Activated CD8-positive, alpha-beta T cell treated with anti-CD3 and anti-CD28 coated beads for 36 hours (primary cell): Measurements from ENCODE around the gene FAM200C. TPM values are rescaled to one million over a fixed set of nuclear protein-coding genes. Genes with fewer than 3 reads are reported as not detected.

ENCODE experiments used
- ATAC-seq: fragments of 200-7000 bp; cut with Tn5 transposase; one replicate; pipeline ENCODE4 v1.10.0; 2021; ENCODE audit warnings: mild to moderate bottlenecking, moderate library complexity
- CTCF ChIA-PET: fragments of 350-600 bp; sonication (Branson Sonifier 250); formaldehyde crosslinking; loops from one replicate; lab custom pipeline; 2021; ENCODE audit warnings: antibody characterized with exemption; lab: Charles Lee
- POLR2A ChIA-PET: fragments of 350-600 bp; sonication (Branson Sonifier 250); formaldehyde crosslinking; loops from one replicate; lab custom pipeline; 2021; ENCODE audit warnings: antibody characterized with exemption; lab: Charles Lee
- DNase-seq: peaks from one replicate; pipeline ENCODE4 v3.0.0-alpha.2; 2020
- H3K27ac Mint-ChIP-seq: one replicate; pipeline ENCODE4 v1.8.0; 2021; ENCODE audit warnings: mild to moderate bottlenecking, mixed read lengths
- H3K27me3 Mint-ChIP-seq: one replicate; pipeline ENCODE4 v1.8.0; 2021; ENCODE audit warnings: mixed read lengths
- H3K36me3 Mint-ChIP-seq: one replicate; pipeline ENCODE4 v1.8.0; 2021; ENCODE audit warnings: low read depth, mixed read lengths
- H3K4me1 Mint-ChIP-seq: one replicate; pipeline ENCODE4 v1.8.0; 2021; ENCODE audit warnings: low read depth, mixed read lengths
- H3K4me3 Mint-ChIP-seq: one replicate; pipeline ENCODE4 v1.8.0; 2021; ENCODE audit warnings: mild to moderate bottlenecking, moderate library complexity, mixed read lengths
- H3K9me3 Mint-ChIP-seq: one replicate; pipeline ENCODE4 v1.8.0; 2021; ENCODE audit warnings: mixed read lengths
- CTCF ChIP-seq: fragments of 200-600 bp; IDR thresholded peaks from one replicate; pipeline ENCODE4 v1.8.0; 2022; ENCODE audit warnings: antibody characterized with exemption, mild to moderate bottlenecking
- intact Hi-C: fragments of 100-400 bp; cut with micrococcal nuclease; formaldehyde crosslinking; loops from one replicate; pipeline ENCODE4 v1.10.0; 2022
- total RNA-seq, 2 experiments: library from RNA; stranded (reverse); gene quantifications; one replicate each; pipeline ENCODE4 v1.2.3, GENCODE V29; 2021

Gene FAM200C
- total RNA-seq, 2 experiments from 2014 or later: 0.83 to 0.97 TPM

- ChIA-PET CTCF (interaction anchor here (1.5 to 2.5 kb wide), 2 partner anchors 8 to 27 kb away, joined by 4 to 10 read pairs; no protein-coding TSS in a partner anchor), POLR2A (interaction anchor here (0.7 kb wide), 1 partner anchor 28 kb away, joined by 3 read pairs; no protein-coding TSS in a partner anchor)
- Mint-ChIP-seq H3K9me3 (no peaks in the 10 kb centered on the region), H3K27ac (no peak overlapping the region), H3K36me3 (no peaks in the 10 kb centered on the region), H3K27me3 (peaks cover 61% of the 10 kb centered on the region), H3K4me3 (no peak overlapping the region), H3K4me1 (peaks cover 10% of the 10 kb centered on the region)
- no peak for ATAC-seq
- TF ChIP-seq CTCF: no peak
- no peak for DNase-seq
- intact Hi-C loops: no loop called here
These were observed 28.6 kb downstream of the FAM200C start for GRCh38 chr5:160371294-160371693.

- Mint-ChIP-seq H3K9me3 (no peaks in the 10 kb centered on the region), H3K36me3 (no peaks in the 10 kb centered on the region), H3K27ac (no peak overlapping the region), H3K4me3 (peak overlapping the region; percentile 2), H3K4me1 (peaks cover 10% of the 10 kb centered on the region), H3K27me3 (peaks cover 64% of the 10 kb centered on the region)
- DNase-seq (no peak), ATAC-seq (no peak)
- intact Hi-C loops: no loop called here
- ChIA-PET POLR2A (no interaction called here), CTCF (interaction anchor here (1.5 to 2.5 kb wide), 2 partner anchors 9 to 26 kb away, joined by 4 to 10 read pairs; no protein-coding TSS in a partner anchor)
- no peak for TF ChIP-seq CTCF
These were observed 29.2 kb downstream of the FAM200C start for GRCh38 chr5:160370713-160371034.

DNA sequence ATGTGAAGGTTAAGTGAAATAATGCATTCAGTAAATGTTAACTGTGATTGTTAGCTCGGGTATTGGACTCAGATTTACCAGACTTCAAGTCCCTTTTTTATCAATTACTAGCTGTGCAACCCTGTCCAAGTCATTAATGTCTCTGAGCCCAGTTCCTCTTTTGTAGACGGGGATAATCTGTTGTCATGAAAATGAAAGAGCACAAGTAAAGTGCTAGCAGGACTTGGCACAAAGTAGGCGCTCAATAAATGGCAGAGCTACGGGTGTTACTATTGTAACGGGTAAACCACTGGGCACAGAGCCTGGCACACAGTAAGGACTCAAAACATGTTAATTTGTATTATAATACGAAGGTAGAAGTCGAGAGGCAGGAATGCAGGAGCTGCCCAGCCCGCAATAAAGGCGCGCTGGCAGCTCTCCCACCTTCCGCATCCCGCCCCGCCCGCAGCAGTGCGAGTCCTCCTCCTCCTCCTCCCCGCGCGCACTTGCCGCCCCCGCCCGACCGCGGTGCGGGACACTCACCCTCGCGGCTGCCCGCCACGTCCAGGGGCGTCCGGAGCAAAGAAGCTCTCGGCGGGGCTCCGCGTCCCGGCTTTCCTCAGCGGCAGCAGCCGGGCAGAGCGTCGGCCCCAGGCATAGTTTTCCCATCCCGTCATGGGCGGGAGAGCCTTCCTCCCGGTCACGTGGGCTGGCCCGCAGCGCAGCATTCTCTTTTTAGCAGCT, 29.7 kb downstream of the FAM200C start, which contains the start of gene C1QTNF2:
Gene C1QTNF2, minus strand, starts transcription at position 637 of the 723 bp plus-strand sequence. CDS start 15,615 bp downstream, outside the sequence.
- POLR2A ChIA-PET: no interaction called here
- Mint-ChIP-seq H3K27ac (no peak within 1 kb of the TSS), H3K9me3 (no peaks in the 10 kb centered on the region), H3K36me3 (no peaks in the 10 kb centered on the region), H3K4me3 (peak within 1 kb of the TSS; percentile 2), H3K4me1 (peaks cover 10% of the 10 kb centered on the region), H3K27me3 (peaks cover 62% of the 10 kb centered on the region)
- no peak for TF ChIP-seq CTCF
- DNase-seq (peak; percentile 14), ATAC-seq (peak; percentile 37)
- intact Hi-C loops: no loop called here
- CTCF ChIA-PET: interaction anchor here (1.5 to 2.5 kb wide), 2 partner anchors 9 to 25 kb away, joined by 4 to 10 read pairs; no protein-coding TSS in a partner anchor

DNA sequence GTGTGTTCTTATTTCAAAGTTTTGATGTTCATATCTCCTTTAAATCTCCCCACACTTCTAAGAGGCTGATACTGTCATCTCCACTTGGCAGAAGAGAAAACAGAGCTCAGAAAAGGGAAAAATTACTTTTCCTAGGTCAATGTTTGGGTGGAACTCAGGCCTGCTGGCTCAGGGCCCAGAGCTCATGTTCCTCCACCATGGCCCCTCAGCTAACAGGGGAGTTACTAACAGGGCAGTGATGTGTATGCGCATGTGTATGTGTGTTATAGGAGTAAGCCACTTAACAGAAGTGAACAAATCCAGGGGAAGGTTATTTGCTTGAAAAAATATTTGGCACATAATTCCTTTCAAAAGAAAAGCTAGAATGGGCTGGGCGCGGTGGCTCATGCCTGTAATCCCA, 32.0 kb downstream of the FAM200C start:
- ChIA-PET CTCF (interaction anchor here (0.9 kb wide), 1 partner anchor 22 kb away, joined by 3 read pairs; no protein-coding TSS in a partner anchor), POLR2A (no interaction called here)
- Mint-ChIP-seq H3K27ac (no peak overlapping the region), H3K36me3 (no peaks in the 10 kb centered on the region), H3K9me3 (no peaks in the 10 kb centered on the region), H3K27me3 (peaks cover 50% of the 10 kb centered on the region), H3K4me1 (peaks cover 10% of the 10 kb centered on the region), H3K4me3 (no peak overlapping the region)
- TF ChIP-seq CTCF: no peak
- no peak for DNase-seq
- no peak for ATAC-seq
- intact Hi-C loops: no loop called here

GRCh38 chr5:160367261-160367660, 32.6 kb downstream of the FAM200C start:
- Mint-ChIP-seq H3K4me1 (peaks cover 10% of the 10 kb centered on the region), H3K4me3 (no peak overlapping the region), H3K36me3 (no peaks in the 10 kb centered on the region), H3K9me3 (no peaks in the 10 kb centered on the region), H3K27ac (no peak overlapping the region), H3K27me3 (peaks cover 48% of the 10 kb centered on the region)
- DNase-seq (no peak), ATAC-seq (no peak)
- no peak for TF ChIP-seq CTCF
- ChIA-PET POLR2A (no interaction called here), CTCF (interaction anchor here (1.3 kb wide), 1 partner anchor 22 kb away, joined by 4 read pairs; no protein-coding TSS in a partner anchor)
- intact Hi-C loops: no loop called here
